ENCODE measurements around the gene AMBRA1.
A peak's percentile ranks its signal among the peaks of the same experiment; 100 is the strongest.

AMBRA1 gene

GRCh38 chr11:46499821-46500220 is 94.0 kb downstream of the AMBRA1 start:
- no peak for DNase-seq

DNA sequence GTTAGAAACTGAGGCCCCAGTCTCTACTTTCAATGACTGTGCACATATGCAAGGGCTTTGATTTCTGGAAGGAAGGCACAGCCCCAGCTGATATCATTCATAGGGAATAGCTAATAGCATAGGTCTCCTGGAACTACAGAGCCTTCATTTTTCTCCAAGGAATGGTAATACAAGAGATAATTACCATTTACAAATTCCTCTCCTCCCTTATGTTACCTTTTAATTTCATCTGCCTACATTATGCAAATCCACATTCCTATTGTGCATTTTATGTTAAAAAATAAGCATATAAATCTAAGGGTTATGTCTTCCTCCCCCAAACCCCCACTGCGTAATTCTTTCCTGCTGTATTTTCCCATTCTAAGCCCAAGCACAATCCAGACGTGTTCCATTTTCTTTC is 94.9 kb downstream of the AMBRA1 start:
- no peak for DNase-seq

DNA sequence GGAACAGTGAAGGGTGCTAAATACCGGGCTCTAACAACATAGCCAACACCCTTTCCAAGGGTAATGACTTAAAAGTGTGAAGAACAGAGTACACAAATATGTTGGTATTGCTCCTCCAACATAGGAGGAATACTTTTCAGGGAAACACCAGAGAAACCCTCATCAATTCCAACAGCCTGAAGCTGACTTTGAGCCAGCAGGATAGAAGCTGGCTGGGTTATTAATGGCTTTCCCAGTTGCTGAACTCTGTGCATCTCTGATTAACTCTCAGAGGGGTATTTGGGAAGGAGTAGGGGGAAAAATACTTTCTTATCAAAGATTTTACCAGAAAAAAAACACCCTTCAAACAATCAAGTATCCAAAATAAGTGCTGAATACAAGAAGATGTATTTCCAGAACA is 95.6 kb downstream of the AMBRA1 start:
- DNase-seq, result no peak

DNA sequence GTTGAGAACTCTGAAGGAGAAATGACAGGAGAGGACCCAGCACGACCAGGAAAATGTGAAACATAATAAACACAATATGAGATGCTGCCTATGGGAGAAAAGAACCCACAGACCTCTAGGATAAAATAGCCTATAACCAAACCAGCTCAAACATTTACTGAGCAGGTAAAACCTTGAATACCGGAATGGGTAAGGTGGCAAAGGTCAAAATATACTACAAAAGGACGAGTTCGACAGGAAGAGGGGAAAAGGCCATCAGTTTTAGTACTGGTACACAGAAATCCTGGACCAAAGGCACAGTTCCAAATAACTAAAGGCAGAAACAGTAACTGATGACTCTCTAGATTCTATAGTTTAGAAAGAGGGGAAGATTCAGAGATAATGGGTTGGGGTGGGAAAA is 96.3 kb downstream of the AMBRA1 start:
- DNase-seq, result no peak

DNA sequence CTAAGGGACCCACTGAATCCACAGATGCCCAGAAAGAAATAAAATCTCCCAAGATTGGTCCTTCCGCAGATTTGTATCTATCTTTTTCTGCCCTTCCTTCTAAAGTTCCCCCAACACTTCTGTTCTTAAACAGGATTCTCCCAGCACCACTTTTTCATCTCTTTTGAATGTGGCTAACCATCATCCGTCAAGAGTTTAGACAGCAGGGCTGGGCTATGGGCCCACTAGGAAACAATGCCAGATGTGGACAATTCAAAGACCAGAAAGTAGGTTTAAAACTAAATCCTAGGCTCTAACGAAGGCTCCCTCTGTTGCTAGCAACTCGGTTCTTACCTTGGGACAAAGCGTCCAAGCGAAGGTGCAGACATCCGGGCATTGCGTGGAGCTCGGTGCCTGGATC is 100.0 kb downstream of the AMBRA1 start:
- no peak for DNase-seq

DNA sequence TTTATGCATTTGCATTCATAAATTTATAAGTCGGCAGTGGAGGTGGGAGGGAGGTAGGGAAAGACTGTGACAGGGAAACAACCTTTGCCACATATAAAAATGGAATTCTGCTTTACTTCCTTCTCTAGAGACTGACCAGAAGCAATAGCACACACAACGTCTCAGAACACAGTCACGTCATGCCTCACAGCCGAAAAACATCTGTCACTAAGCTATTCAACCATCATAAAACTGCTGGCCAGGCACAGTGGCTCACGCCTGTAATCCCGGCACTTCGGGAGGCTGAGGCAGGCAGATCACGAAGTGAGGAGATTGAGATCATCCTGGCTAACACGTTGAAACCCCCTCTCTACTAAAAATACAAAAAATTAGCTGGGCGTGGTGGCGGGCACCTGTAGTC is 101.3 kb downstream of the AMBRA1 start:
- DNase-seq, result no peak

DNA sequence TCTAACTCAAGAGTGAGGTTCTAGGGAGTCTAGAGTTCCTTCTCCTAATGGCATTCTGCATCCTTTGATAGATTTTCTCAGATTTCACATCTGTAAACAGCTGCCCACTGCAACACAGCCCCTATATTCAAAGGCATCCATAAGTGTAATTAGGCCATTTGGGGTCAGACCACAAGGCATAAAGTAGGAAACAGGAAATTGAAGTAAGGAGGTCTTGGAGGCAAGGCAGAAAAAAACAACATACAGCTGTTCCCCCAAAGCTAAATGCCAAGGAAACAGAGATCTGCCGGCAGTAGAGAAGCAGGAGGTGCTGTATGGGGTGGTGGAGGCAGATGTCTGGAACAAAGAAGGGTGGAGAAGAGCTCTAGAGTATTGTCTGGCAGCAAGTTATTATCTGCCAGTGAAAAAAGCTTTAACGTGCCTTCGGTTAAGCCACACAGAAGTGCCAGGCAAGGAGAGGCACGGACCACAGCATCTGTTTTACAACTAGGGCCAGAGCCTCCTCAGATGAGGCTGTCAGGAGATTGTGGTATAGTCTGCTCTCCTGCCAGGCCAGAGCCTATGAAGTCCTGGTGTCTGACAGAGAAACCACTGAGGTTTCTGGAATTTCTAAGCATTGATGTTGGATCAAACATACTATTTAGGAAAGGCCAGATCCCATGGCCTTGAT is 102.0 kb downstream of the AMBRA1 start:
- no peak for DNase-seq

GRCh38 chr11:46490666-46491065 is 103.2 kb downstream of the AMBRA1 start:
- DNase-seq, result no peak

GRCh38 chr11:46489656-46490560 is 103.9 kb downstream of the AMBRA1 start:
- DNase-seq, result peak; percentile 21

DNA sequence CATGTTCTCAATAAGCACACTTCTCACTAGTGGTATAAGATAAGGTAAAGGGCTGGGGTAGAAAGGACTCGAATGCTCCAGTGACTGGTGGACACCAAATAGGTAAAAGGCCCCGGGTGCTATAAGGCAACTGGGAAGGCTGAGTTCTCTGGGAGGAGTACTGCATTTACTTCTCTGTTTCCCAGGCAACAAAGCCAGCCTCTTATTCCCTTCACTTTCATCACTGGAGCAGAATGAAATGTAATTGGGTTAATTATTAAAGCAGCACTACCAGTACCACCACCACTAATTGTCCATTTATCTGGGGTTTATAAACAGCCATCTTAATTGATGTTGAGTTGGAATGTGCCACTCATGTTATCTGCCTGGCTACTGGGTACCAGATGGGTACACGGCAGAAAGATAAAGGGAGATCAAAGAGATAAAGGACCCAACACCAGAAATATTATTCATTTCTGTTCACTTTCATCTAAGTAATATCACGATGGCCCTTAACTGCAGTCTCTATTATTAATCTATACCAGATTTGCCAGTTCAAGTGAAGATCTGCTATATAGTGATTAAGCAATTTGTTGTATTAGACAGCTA is 107.9 kb downstream of the AMBRA1 start:
- DNase-seq, result no peak

- no peak for DNase-seq
Measured at GRCh38 chr11:46484101-46484500, 109.7 kb downstream of the AMBRA1 start.

GRCh38 chr11:46480909-46481308 is 112.9 kb downstream of the AMBRA1 start:
- DNase-seq, result no peak

DNA sequence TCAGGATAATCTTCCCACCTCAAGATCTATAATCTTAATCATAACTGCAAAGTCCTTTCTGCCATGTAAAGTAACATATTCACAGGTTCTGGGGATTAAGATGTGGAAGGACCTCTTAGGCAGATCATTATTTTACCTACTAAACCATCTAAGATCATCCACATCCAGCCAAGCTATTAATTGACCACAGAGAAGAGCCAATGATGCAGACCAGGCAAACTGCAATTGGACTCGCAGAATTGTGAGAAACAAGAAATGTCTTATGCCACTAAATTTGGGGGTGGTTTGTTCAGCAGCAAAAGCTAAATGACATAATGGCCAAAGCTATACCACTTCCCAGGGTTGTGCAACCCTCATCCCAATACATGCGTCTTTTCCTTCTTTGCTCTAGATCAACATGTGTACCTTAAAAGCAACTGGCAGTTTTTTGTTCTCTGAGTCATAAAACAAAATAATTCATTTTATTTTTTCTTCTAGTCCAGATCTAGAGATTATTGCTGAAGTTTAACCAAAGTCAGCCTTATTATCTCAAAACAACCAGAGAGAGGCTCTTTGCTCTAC is 113.6 kb downstream of the AMBRA1 start:
- DNase-seq, result no peak

GRCh38 chr11:46479601-46480000 is 114.2 kb downstream of the AMBRA1 start:
- no peak for DNase-seq

DNA sequence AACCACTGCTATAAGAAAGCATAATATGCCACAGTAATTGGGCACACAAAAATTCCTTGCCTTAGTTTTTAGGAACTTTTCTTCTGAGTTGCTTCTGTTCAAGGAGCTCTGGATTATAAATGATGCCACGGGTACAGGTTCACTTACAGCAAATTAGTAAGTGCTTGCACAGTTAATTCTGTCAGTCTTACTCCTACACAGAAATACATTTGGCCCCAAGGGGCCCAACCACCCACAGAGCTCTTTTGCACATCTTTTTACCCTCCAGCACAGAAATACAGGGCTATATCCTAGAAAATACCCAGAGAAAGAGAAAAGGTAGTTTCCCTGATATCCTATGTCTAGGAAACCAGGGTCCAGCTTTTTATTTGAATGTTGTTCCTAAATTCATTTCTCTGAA is 115.6 kb downstream of the AMBRA1 start:
- DNase-seq, result no peak

DNA sequence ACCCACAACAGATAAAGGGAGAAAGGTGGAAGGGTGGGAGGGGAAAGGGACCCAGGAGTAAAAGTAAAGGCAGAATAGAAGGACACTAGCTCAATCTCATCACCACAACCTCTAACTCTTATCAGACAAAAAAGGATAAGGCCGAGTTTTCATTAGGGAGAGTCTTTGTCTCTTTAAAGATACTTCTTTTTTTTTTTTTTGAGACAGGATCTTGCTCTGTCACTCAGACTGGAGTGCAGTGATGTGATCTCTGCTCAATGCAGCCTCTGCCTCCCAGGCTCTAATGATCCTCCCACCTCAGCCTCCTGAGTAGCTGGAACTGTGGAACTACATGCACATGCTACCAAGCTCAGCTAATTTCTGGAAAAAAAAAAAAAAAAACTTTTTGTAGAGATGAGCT is 116.7 kb downstream of the AMBRA1 start:
- DNase-seq, result no peak

DNA sequence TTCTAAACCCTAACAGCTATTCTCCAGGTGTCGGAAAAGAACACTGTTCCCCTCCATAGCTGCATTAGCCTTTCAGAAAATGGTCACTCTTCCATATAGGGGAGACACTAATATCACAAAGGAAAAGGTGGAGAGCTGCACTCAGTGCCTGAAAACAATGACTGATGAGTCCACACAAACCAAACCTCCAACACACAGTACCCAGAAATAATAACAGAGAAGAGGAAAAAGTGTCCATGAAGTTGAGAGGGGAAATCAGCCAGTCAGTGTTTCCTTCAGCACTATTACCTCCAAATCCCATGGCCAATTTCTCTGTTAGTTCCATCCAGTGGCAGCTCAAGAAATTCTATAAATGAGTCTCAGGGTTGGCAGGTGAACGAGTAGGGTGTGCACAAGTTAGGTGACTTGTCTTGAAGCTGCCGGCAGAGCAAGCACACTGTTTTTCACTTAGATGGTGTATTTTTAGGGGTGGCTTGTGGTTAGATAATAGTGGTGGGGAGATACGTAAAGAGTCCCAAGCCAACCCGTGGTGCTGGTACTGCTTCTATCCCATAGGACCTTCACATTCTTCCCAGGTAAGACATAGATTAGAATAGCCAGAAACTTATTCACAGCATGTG is 117.8 kb downstream of the AMBRA1 start:
- no peak for DNase-seq

GRCh38 chr11:46475051-46475925 is 118.5 kb downstream of the AMBRA1 start:
- no peak for DNase-seq

- no peak for DNase-seq
Measured at GRCh38 chr11:46472662-46472994, 121.2 kb downstream of the AMBRA1 start.

GRCh38 chr11:46471943-46472661 is 121.7 kb downstream of the AMBRA1 start:
- no peak for DNase-seq

DNA sequence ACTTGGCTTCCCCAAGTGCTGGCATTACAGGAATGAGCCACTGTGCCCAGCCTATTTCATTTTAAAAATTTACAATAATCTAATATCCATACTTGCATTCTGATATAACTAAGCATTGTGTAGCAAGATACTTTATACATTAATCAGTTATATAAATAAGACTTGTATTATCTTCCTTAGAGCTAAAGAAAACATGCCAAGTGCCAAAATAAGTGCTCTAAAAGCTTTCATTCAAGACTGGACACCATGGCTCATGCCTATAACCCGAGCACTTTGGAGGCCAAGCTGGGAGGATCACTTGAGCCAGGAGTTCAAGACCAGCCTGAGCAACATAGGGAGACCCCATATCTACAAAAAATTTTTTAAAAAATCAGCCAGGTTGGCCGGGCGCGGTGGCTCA is 123.9 kb downstream of the AMBRA1 start:
- no peak for DNase-seq

DNA sequence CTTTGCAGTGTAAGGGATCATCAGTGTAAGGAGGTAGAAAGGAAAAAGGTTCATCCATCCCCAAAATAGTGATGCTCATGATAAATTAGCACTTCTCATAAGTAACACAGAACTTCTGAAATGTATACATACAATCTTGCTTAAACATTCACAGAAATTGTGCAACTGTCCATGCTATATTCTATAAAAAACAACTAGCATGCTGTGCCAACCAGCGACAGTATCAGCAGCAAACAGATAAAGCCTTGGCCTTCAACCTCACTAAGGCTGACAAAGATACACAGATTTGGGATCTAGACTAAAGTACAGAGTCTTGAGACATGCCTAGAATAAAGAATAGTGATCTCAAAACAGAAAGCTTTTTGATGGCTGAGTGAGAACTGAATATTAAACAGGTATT is 128.1 kb downstream of the AMBRA1 start:
- DNase-seq, result no peak

All from central memory CD4-positive, alpha-beta T cell (primary cell).